HG02981 (cell line): ENCODE data around the gene NLN.
"Not testable (repeated sequence)": the region's sequence is repeated elsewhere in the genome, so short reads cannot be mapped to it uniquely, and the experiment has no call there.

Experiments used
- ATAC-seq: cut with Tn5 transposase; IDR thresholded peaks from one replicate; pipeline ENCODE4 v1.9.1; 2021; ENCODE audit warnings: mild to moderate bottlenecking, moderate library complexity; ENCODE audit not compliant: unreplicated experiment

NLN gene

GRCh38 chr5:65769539-65769938 is 47.5 kb downstream of the NLN start:
- ATAC-seq: no peak

- ATAC-seq: no peak
These were observed 49.3 kb downstream of the NLN start for GRCh38 chr5:65771266-65771665.

- not testable (repeated sequence) for ATAC-seq
These were observed 51.0 kb downstream of the NLN start for GRCh38 chr5:65772963-65773362.

GRCh38 chr5:65774346-65774745 is 52.3 kb downstream of the NLN start:
- ATAC-seq: no peak

GRCh38 chr5:65775476-65775875 is 53.5 kb downstream of the NLN start:
- ATAC-seq: no peak

DNA sequence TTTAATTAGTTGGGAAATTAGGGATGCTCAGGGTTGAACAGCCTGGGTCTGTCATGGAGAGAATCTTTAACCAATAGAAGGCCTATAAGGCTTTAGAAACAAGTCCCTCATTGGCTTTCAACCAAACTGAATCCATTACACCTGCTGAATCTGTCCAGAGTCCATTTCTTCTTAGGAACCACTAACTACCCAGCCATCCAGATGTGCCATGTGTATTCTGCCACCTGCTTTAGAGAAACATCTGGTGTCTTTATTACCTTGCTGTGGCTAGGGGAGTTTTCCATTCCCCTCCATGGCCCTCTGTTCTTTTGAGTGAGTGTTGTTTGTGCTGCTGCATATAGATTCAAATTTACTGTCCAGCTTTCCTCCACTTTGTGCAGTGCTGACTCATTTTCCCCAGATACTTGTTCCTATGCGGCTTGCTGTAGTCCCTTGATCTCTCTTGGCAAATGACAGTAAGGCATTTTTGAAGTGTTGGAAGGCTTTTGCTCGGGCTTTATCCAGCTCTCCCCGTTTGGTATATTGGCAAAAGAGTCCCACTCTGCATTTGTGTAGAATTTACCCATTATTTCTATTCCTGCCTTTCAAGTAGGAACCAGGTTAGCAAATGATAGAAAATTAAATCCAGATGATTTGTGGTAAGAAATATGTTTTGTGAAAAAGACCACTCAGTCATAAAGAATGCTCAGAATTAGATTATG is 54.6 kb downstream of the NLN start:
- ATAC-seq: no peak

DNA sequence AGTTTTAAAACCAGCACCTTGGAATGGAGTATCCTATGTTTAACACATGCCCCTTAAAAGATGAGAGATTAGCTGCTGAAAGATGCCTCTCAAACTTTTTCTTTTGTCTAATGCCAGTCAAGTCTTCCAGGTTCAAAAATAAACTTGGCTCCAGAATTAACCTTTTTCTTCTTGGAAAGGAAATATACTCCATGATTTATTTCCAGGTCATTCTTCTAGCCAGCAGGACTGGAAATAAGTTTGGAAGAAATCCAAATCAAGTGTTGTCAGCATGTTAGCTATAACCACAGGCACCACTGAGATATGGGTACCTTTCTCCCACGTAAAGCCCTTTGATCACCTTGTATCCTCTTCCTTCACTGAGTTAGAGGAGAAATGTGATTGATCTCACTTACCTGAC is 56.1 kb downstream of the NLN start:
- no peak for ATAC-seq

DNA sequence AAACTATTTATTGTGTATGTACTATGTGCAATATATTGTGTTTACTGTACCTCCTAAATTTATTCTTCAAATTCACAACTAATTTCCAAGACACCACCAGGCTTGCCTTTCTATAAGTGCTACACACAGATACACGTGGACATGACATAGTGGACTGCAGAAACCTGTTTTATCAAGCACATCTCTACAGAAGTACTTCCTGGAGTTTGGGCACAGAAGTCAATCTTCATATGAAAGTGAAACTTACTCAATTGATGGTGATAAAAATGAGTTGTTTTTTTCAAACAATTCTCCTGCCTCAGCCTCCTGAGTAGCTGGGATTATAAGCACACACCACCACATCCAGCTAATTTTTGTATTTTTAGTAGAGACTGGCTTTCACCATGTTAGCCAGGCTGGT is 57.6 kb downstream of the NLN start:
- ATAC-seq: no peak

DNA sequence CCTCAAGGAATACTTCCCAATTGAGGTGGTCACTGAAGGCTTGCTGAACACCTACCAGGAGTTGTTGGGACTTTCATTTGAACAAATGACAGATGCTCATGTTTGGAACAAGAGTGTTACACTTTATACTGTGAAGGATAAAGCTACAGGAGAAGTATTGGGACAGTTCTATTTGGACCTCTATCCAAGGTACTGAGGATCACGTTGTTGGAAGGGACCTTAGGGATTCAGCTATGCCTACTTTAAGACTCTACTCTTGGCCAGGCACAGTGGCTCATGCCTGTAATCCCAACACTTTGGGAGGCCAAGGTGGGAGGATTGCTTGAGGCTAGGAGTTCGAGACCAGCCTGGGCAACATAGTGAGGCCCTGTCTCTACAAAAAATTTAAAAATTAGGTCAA is 66.3 kb downstream of the NLN start:
- ATAC-seq: not testable (repeated sequence)

GRCh38 chr5:65790371-65791163 is 68.6 kb downstream of the NLN start:
- no peak for ATAC-seq

- no peak for ATAC-seq
These were observed 70.0 kb downstream of the NLN start for GRCh38 chr5:65791712-65792673.

GRCh38 chr5:65796269-65796668 is 74.3 kb downstream of the NLN start:
- no peak for ATAC-seq

GRCh38 chr5:65796751-65797316 is 74.8 kb downstream of the NLN start:
- ATAC-seq: no peak

GRCh38 chr5:65797481-65797880 is 75.5 kb downstream of the NLN start:
- ATAC-seq: no peak

GRCh38 chr5:65799857-65800256 is 77.9 kb downstream of the NLN start:
- ATAC-seq: no peak

- no peak for ATAC-seq
These were observed 78.8 kb downstream of the NLN start for GRCh38 chr5:65800775-65801174.

GRCh38 chr5:65801352-65801783 is 79.4 kb downstream of the NLN start:
- no peak for ATAC-seq

DNA sequence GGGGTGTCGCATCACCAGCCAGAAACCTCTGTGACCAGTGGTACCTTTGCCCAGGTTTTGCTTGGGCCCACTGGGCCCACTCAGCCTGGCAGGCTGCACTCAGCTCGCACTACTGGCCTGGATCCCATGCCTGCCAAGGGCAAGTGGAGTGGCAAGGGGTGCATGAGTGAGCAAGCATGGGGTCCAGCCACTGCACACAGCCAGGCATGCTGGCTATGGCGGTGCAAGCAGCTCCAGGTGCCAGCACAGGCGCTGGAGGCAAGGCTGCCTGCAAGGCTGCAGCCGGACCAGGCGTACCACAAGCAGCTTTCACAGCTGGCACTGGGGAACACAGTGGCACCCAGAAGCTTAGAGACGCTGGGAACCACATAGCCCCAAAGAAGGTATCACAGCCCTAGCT is 80.1 kb downstream of the NLN start:
- ATAC-seq: no peak

DNA sequence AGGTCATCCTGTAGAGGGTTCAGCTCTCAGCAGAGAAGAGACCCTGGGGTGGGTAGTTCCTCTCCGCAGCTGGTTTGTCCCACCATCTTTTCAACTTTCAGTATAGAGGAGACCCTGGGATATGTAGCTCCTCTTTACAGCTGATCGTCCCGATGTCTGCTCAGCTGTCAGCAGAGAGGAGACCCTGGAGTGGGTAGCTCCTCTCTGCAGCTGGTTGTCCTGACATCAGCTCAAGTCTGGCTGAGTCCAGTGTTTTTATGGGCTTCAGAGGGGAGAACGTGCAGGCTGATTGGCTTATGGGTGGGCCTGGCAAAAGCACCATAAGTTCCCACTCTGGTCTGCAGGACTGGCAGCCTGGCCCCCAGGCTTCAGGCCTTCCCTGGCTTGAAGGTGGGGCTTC is 80.8 kb downstream of the NLN start:
- no peak for ATAC-seq

- ATAC-seq: no peak
These were observed 81.8 kb downstream of the NLN start for GRCh38 chr5:65803699-65804391.
